PC-3 (cell line): Measurements from ENCODE around the gene ELMO3. TPM values are rescaled to one million over a fixed set of nuclear protein-coding genes. Genes with fewer than 3 reads are reported as not detected.

Experiments used
- ATAC-seq: fragments of 200-7000 bp; cut with Tn5 transposase; 2 replicates; pipeline ENCODE4 v1.9.1; 2020; ENCODE audit warnings: mild to moderate bottlenecking, moderate library complexity
- BruUV-seq: library from RNA; stranded (reverse); fragments of 400-500 nt; replicated peaks from 2 replicates; lab custom pipeline; 2021; lab: Mats Ljungman, UMichigan
- CTCF ChIA-PET: fragments of 300-600 bp; sonication (Branson Sonifier 250); formaldehyde crosslinking; loops from one replicate; lab custom pipeline; 2022; ENCODE audit warnings: antibody characterized with exemption; lab: Charles Lee
- POLR2A ChIA-PET: fragments of 300-600 bp; sonication (Branson Sonifier 250); formaldehyde crosslinking; loops from one replicate; lab custom pipeline; 2022; ENCODE audit warnings: antibody characterized with exemption; ENCODE audit not compliant: unreplicated experiment; lab: Charles Lee
- DNase-seq: peaks from one replicate; pipeline ENCODE4 v3.0.0-alpha.2; 2015
- H2AFZ ChIP-seq: fragments of 300-600 bp; sonication (generic); 2 replicates; pipeline ENCODE4 v1.6.0; 2016; ENCODE audit warnings: antibody characterized with exemption, low read length
- H3F3A ChIP-seq: fragments of 300-600 bp; sonication (generic); one replicate; pipeline ENCODE4 v1.6.0; 2017; ENCODE audit warnings: antibody characterized with exemption, low read length, control low read depth, mild to moderate bottlenecking; ENCODE audit not compliant: unreplicated experiment
- H3K27ac ChIP-seq: fragments of 300-600 bp; sonication (generic); 2 replicates; pipeline ENCODE4 v1.5.1; 2016; ENCODE audit warnings: mild to moderate bottlenecking, low read length
- H3K27me3 ChIP-seq: fragments of 300-600 bp; sonication (generic); 2 replicates; pipeline ENCODE4 v1.6.1; 2016; ENCODE audit warnings: low read length, mixed read lengths
- H3K36me3 ChIP-seq: fragments of 300-600 bp; sonication (generic); 2 replicates; pipeline ENCODE4 v1.6.1; 2016; ENCODE audit warnings: low read depth, mixed run types, low read length, mixed read lengths
- H3K4me1 ChIP-seq: fragments of 300-600 bp; sonication (generic); 2 replicates; pipeline ENCODE4 v1.5.1; 2016; ENCODE audit warnings: low read length; ENCODE audit not compliant: insufficient read depth
- H3K4me2 ChIP-seq: fragments of 300-600 bp; sonication (generic); 2 replicates; pipeline ENCODE4 v1.6.0; 2016; ENCODE audit warnings: low read length
- H3K4me3 ChIP-seq: fragments of 300-600 bp; sonication (generic); 2 replicates; pipeline ENCODE4 v1.5.1; 2016; ENCODE audit warnings: mild to moderate bottlenecking, low read length, mixed read lengths
- H3K79me2 ChIP-seq: fragments of 300-600 bp; sonication (generic); 2 replicates; pipeline ENCODE4 v1.6.1; 2017; ENCODE audit warnings: low read length, mixed read lengths
- H3K9ac ChIP-seq: fragments of 300-600 bp; sonication (generic); 2 replicates; pipeline ENCODE4 v1.6.0; 2016; ENCODE audit warnings: mild to moderate bottlenecking, low read length
- H3K9me2 ChIP-seq: fragments of 300-600 bp; sonication (generic); replicated peaks from 2 replicates; pipeline ENCODE4 v1.6.1; 2016; ENCODE audit warnings: mixed run types, low read length, mixed read lengths
- H3K9me3 ChIP-seq: fragments of 300-600 bp; sonication (generic); 2 replicates; pipeline ENCODE4 v1.6.1; 2016; ENCODE audit warnings: low read length, mixed read lengths
- H4K20me1 ChIP-seq: fragments of 300-600 bp; sonication (generic); 2 replicates; pipeline ENCODE4 v1.6.1; 2016; ENCODE audit warnings: low read length, mixed read lengths
- EZH2 ChIP-seq: fragments of 300-600 bp; sonication (generic); IDR thresholded peaks from one replicate; pipeline ENCODE4 v1.6.1; 2017; ENCODE audit warnings: antibody characterized with exemption, mild to moderate bottlenecking, low read length; ENCODE audit not compliant: unreplicated experiment
- EZH2phosphoT487 ChIP-seq: fragments of 300-600 bp; sonication (generic); IDR thresholded peaks from 2 replicates; pipeline ENCODE4 v1.6.1; 2018; ENCODE audit warnings: mild to moderate bottlenecking, antibody characterized with exemption, low read length, borderline replicate concordance
- intact Hi-C: fragments of 100-400 bp; cut with micrococcal nuclease; formaldehyde crosslinking; loops from 2 replicates; pipeline ENCODE4 v1.9.0; 2023
- total RNA-seq: library from RNA; depleted of rRNA; stranded (reverse); fragments of >200 nt; gene quantifications from 2 replicates; pipeline ENCODE4 v1.2.3, GENCODE V29; 2014
- TF ChIP-seq, protein P1 (sequence below): fragments of 300-600 bp; sonication (generic); conservative IDR thresholded peaks from 2 replicates; pipeline ENCODE4 v1.5.1; 2017; ENCODE audit warnings: antibody characterized with exemption, low read depth, mild to moderate bottlenecking, low read length

ELMO3 gene
- total RNA-seq, 1 experiment from 2014 or later = 2.2 TPM

DNA sequence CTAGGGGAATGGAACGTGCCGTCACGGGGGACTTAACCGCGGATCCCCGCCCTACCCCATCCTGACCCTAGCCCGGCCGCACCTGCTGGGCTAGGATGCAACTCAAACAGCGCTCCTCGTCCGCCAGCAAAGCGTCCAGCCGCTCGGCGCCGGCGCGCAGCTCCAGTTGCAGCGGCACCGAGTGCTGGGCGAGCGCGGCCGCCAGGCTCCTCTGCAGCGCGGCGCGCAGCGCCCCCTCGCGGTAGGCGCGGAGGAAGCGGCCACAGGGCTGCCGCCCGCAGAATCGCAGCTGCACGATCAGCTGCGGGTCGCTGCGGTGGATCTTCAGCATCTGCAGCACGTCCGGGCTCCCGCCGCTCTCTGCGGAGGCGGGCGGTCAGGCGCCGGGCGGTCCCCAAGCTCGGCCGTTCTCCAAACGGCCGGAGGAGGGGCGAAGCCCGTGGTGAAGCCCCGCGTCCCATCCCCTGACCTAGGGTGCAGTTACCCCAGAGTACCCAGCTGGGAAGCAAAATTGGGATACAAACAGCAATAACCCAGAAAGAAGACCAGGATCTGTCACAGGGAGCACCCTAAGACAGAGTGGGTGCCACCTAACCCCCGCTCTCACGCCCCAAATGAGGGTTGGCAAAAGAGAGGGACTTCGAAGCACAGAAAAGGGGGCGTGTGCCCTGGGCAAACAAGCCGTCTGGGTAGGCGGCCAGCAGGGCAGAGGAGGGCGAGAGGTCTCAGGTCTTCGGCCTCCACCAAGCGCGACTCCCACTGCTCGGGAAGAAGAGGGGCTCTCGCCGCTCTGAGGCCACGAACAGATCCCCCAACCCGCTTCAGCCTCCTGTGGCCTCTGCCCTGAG, 43.4 kb upstream of the ELMO3 start:
- Histone ChIP-seq H3K27me3 (no peaks in the 10 kb centered on the region), H3F3A (no peaks in the 10 kb centered on the region), H4K20me1 (no peaks in the 10 kb centered on the region), H3K79me2 (no peaks in the 10 kb centered on the region), H3K9me2 (no peaks in the 10 kb centered on the region), H3K9ac (no peak overlapping the region), H3K27ac (no peak overlapping the region), H3K36me3 (no peaks in the 10 kb centered on the region), H3K9me3 (no peaks in the 10 kb centered on the region), H2AFZ (no peak overlapping the region), H3K4me1 (peaks cover 13% of the 10 kb centered on the region), H3K4me3 (peak overlapping the region; percentile 43; the same call in 1 of the 2 replicates), H3K4me2 (peak overlapping the region; percentile 70)
- TF ChIP-seq, protein P1, sequence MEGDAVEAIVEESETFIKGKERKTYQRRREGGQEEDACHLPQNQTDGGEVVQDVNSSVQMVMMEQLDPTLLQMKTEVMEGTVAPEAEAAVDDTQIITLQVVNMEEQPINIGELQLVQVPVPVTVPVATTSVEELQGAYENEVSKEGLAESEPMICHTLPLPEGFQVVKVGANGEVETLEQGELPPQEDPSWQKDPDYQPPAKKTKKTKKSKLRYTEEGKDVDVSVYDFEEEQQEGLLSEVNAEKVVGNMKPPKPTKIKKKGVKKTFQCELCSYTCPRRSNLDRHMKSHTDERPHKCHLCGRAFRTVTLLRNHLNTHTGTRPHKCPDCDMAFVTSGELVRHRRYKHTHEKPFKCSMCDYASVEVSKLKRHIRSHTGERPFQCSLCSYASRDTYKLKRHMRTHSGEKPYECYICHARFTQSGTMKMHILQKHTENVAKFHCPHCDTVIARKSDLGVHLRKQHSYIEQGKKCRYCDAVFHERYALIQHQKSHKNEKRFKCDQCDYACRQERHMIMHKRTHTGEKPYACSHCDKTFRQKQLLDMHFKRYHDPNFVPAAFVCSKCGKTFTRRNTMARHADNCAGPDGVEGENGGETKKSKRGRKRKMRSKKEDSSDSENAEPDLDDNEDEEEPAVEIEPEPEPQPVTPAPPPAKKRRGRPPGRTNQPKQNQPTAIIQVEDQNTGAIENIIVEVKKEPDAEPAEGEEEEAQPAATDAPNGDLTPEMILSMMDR = peak; percentile 81
- TF ChIP-seq EZH2 (no peak), EZH2phosphoT487 (no peak)
- DNase-seq (peak; percentile 71), ATAC-seq (peak; percentile 52)
- BruUV-seq = no TSS peak
- POLR2A ChIA-PET = no interaction called here
- intact Hi-C loops = loop anchor here (5.0 kb wide), 1 partner anchor 203 kb away; no protein-coding TSS in a partner anchor
- CTCF ChIA-PET = interaction anchor here (0.6 to 1.1 kb wide), 5 partner anchors 15 to 197 kb away, joined by 3 to 10 read pairs (median 4); partner anchors contain the start of gene NOL3

DNA sequence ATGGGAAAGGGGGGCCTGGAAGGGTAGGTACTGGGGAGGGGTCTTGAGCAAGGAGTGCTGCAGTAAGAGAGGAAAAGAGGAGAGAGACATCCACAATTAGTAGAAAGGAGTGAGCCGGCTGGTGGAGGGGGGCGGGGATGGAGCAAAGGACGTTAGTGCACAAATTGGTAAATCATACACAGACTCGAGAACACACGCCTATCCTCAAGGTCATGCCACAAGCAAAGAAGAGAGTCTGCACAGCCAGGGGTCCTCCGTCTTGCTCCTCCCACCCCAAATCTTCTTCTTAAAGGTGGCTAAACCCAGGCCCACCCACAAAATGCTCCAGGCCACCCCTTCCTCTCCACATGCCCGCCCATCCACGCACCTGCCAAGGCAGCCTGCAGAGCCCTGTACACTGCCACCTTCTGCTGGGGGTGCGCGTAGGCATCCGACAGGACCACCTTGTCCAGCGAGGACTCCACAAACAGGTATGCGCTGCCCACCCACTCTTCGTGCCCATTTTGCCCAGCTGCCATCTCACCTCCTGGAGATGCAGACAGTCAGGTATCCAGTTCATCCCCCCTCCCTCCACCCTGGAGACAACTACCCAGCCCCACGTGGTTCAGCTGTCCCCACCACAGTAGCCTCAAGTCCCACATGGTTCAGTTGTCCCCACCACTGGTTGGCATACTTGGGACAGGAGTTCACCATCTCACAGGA, 42.6 kb upstream of the ELMO3 start:
- TF ChIP-seq, protein P1 = no peak
- TF ChIP-seq EZH2phosphoT487 = no peak
- TF ChIP-seq EZH2 = no peak
- Histone ChIP-seq H3K4me3 (no peak overlapping the region), H3K9ac (no peak overlapping the region), H3K4me1 (peaks cover 13% of the 10 kb centered on the region), H3K4me2 (no peak overlapping the region), H3K79me2 (no peaks in the 10 kb centered on the region), H3F3A (no peaks in the 10 kb centered on the region), H4K20me1 (no peaks in the 10 kb centered on the region), H3K9me3 (no peaks in the 10 kb centered on the region), H3K36me3 (no peaks in the 10 kb centered on the region), H3K27ac (no peak overlapping the region), H3K9me2 (no peaks in the 10 kb centered on the region), H3K27me3 (no peaks in the 10 kb centered on the region), H2AFZ (no peak overlapping the region)
- BruUV-seq = no TSS peak
- ChIA-PET POLR2A (interaction anchor here (0.5 kb wide), 1 partner anchor 1579 kb away, joined by 6 read pairs; no protein-coding TSS in a partner anchor), CTCF (no interaction called here)
- ATAC-seq (no peak), DNase-seq (no peak)
- intact Hi-C loops = loop anchor here (5.0 kb wide), 1 partner anchor 204 kb away; no protein-coding TSS in a partner anchor
